ENCODE measurements around the gene XXYLT1.

- TF ChIP-seq CTCF (IDR thresholded peaks at IDR 0.05) (no peak), POLR2A (IDR thresholded peaks at IDR 0.05) (no peak)
These were observed 43.1 kb downstream of the XXYLT1 start for GRCh38 chr3:195227871-195228270.

All from right lobe of liver (tissue), 4 donors.